Measurements from ENCODE around the gene NTNG1.

GRCh38 chr1:107512836-107513235 is 372.0 kb downstream of the NTNG1 start:
- TF ChIP-seq POLR2A (IDR thresholded peaks at IDR 0.05), result no peak
- no peak for TF ChIP-seq CTCF (IDR thresholded peaks at IDR 0.05)
